DOHH2 (cell line): ENCODE data around the gene ZNF786.

ENCODE experiments used
- H3F3A ChIP-seq: fragments of 200-600 bp; sonication (generic), shearing (Covaris generic); 2 replicates; pipeline ENCODE4 v1.6.0; 2016; ENCODE audit warnings: antibody characterized with exemption, mild to moderate bottlenecking; ENCODE audit not compliant: control insufficient read depth, insufficient read depth
- H3K27ac ChIP-seq: fragments of 200-600 bp; sonication (generic); 2 replicates; pipeline ENCODE4 v1.5.1; 2014; ENCODE audit warnings: low read depth, mild to moderate bottlenecking, low read length, moderate library complexity
- H3K27me3 ChIP-seq: fragments of 200-600 bp; sonication (generic); 2 replicates; pipeline ENCODE4 v1.6.1; 2014; ENCODE audit warnings: mild to moderate bottlenecking, low read length, mixed read lengths; ENCODE audit not compliant: control insufficient read depth
- H3K36me3 ChIP-seq: fragments of 200-600 bp; sonication (generic); 2 replicates; pipeline ENCODE4 v1.6.1; 2014; ENCODE audit warnings: mild to moderate bottlenecking, low read length, moderate library complexity, mixed read lengths; ENCODE audit not compliant: control insufficient read depth
- H3K4me1 ChIP-seq: fragments of 200-600 bp; sonication (generic); 2 replicates; pipeline ENCODE4 v1.6.1; 2014; ENCODE audit warnings: mild to moderate bottlenecking, low read length, mixed read lengths; ENCODE audit not compliant: control insufficient read depth
- H3K4me2 ChIP-seq: fragments of 200-600 bp; sonication (generic); 2 replicates; pipeline ENCODE4 v1.6.0; 2014; ENCODE audit warnings: mild to moderate bottlenecking, low read length, moderate library complexity
- H3K4me3 ChIP-seq: fragments of 200-600 bp; sonication (generic); 2 replicates; pipeline ENCODE4 v1.5.1; 2014; ENCODE audit warnings: mild to moderate bottlenecking, low read length, mixed read lengths
- H3K79me2 ChIP-seq: fragments of 200-600 bp; sonication (generic); 2 replicates; pipeline ENCODE4 v1.6.1; 2014; ENCODE audit warnings: mild to moderate bottlenecking, low read length, mixed read lengths; ENCODE audit not compliant: control insufficient read depth
- H3K9me2 ChIP-seq: fragments of 200-600 bp; sonication (generic); replicated peaks from 2 replicates; pipeline ENCODE4 v1.6.1; 2014; ENCODE audit warnings: mild to moderate bottlenecking, low read length, mixed read lengths; ENCODE audit not compliant: control insufficient read depth
- H3K9me3 ChIP-seq: fragments of 200-600 bp; sonication (generic); 2 replicates; pipeline ENCODE4 v1.6.1; 2014; ENCODE audit warnings: antibody characterized with exemption, low read length, mixed read lengths; ENCODE audit not compliant: control insufficient read depth, insufficient read depth
- H4K20me1 ChIP-seq: fragments of 200-600 bp; sonication (generic); 2 replicates; pipeline ENCODE4 v1.6.0; 2014; ENCODE audit warnings: low read depth, mild to moderate bottlenecking, antibody characterized with exemption, low read length, moderate library complexity; ENCODE audit not compliant: control insufficient read depth, insufficient read depth
- EZH2phosphoT487 ChIP-seq: fragments of 200-600 bp; sonication (generic); IDR thresholded peaks from 2 replicates; pipeline ENCODE4 v1.6.1; 2017; ENCODE audit warnings: borderline replicate concordance, mild to moderate bottlenecking, antibody characterized with exemption, low read length, moderate library complexity, mixed read lengths
- TF ChIP-seq, protein P1 (sequence below): fragments of 200-600 bp; sonication (generic); IDR thresholded peaks from one replicate; pipeline ENCODE4 v1.5.1; 2014; ENCODE audit warnings: antibody characterized with exemption, mild to moderate bottlenecking, low read depth, low read length; ENCODE audit not compliant: poor library complexity, severe bottlenecking

The ZNF786 gene

DNA sequence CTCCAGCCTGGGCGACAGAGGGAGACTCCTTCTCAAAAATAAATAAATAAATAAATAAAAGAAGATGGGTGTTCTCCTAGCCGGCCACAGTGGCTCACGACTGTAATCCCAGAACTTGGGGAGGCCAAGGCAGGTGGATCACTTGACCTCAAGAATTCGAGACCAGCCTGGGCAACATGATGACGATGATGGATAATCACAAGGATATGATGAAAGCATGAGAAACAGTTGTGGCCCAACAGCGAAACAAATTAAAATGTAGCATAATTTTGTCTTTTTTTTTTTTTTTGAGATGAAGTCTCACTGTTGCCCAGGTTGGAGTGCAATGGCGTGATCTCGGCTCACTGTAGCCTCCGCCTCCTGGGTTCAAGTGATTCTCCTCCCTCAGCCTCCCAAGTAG is 12.9 kb downstream of the ZNF786 start:
- Histone ChIP-seq H4K20me1 (no peaks in the 10 kb centered on the region; the same call in 1 of the 2 replicates), H3K36me3 (peaks cover 27% of the 10 kb centered on the region), H3K79me2 (peaks cover 15% of the 10 kb centered on the region), H3K4me1 (0 out of 2 replicates have a peak, but pooled peaks cover 3% of the 10 kb centered on the region), H3K27me3 (no peaks in the 10 kb centered on the region), H3K9me3 (no peaks in the 10 kb centered on the region), H3K9me2 (no peaks in the 10 kb centered on the region), H3K4me3 (no peak overlapping the region), H3K4me2 (no peak overlapping the region), H3F3A (no peaks in the 10 kb centered on the region), H3K27ac (no peak overlapping the region)
- TF ChIP-seq, protein P1, sequence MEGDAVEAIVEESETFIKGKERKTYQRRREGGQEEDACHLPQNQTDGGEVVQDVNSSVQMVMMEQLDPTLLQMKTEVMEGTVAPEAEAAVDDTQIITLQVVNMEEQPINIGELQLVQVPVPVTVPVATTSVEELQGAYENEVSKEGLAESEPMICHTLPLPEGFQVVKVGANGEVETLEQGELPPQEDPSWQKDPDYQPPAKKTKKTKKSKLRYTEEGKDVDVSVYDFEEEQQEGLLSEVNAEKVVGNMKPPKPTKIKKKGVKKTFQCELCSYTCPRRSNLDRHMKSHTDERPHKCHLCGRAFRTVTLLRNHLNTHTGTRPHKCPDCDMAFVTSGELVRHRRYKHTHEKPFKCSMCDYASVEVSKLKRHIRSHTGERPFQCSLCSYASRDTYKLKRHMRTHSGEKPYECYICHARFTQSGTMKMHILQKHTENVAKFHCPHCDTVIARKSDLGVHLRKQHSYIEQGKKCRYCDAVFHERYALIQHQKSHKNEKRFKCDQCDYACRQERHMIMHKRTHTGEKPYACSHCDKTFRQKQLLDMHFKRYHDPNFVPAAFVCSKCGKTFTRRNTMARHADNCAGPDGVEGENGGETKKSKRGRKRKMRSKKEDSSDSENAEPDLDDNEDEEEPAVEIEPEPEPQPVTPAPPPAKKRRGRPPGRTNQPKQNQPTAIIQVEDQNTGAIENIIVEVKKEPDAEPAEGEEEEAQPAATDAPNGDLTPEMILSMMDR: no peak
- no peak for TF ChIP-seq EZH2phosphoT487

DNA sequence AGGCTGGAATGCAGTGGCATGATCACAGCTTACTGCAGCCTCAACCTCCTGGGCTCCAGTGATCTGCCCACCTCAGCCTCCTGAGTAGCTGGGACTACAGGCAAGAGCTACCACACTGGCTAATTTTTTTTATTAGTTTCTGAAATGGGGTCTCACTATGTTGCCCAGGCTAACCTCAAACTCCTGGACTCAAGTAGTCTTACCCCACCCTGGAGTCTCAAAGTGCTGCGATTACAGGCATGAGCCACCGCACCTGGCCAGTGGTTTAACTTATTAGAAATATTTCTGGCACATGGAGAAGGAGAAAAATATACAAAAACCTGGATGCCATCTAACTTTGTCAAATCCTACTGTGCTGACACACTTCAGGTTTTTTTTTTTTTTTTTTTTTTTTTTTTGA is 15.2 kb downstream of the ZNF786 start:
- no peak overlapping the region for H3K4me2 ChIP-seq

DNA sequence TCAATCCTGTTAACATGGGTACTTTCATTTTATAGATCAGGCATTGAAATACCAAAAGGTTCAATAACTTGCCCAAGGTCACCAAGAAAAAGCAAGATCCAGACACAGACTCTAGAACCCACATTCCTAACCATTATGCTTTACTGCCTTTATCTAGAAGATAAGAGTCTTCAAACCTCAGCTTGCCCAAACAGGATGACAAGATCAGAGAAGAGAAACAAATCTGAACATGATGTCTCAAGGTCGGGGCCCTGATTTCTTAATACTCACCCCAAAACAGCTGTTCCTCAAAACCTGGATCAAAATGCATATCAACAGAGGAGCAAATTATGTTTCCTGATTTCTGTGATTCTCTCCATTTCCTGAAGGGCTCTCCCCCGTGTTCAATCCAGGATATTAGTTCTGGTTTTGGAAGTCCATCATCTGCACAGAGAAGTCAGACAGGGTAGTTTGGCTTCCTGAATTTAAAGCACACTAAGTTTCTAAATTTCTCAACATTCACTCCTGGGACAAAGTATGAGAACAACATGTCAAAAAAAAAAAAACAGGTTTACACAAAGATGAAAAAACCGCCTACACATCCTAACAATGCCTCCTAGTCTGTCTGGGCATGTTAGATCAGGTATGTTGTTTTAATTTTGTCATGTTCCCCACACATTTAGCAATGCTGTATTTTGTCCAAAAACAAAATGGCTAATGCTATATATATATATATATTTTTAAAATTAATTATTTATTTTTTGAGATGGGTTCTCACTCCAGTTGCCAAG is 16.2 kb downstream of the ZNF786 start:
- peaks cover 49% of the 10 kb centered on the region for H3K36me3 ChIP-seq
- no peaks in the 10 kb centered on the region for H3K27me3 ChIP-seq
- H3K27ac ChIP-seq: no peak overlapping the region
- H3K4me2 ChIP-seq: no peak overlapping the region
- H3K79me2 ChIP-seq: peaks cover 3% of the 10 kb centered on the region; the same call in 1 of the 2 replicates
- no peaks in the 10 kb centered on the region for H3F3A ChIP-seq
- no peak for TF ChIP-seq EZH2phosphoT487
- TF ChIP-seq, protein P1: no peak
- H3K4me1 ChIP-seq: no peaks in the 10 kb centered on the region; the same call in 1 of the 2 replicates
- H3K4me3 ChIP-seq: no peak overlapping the region
- H3K9me2 ChIP-seq: no peaks in the 10 kb centered on the region
- no peaks in the 10 kb centered on the region; the same call in 1 of the 2 replicates for H4K20me1 ChIP-seq
- no peaks in the 10 kb centered on the region for H3K9me3 ChIP-seq

More for the DNA sequence above, 15.2 kb downstream of the ZNF786 start:
- Histone ChIP-seq H3K36me3 (peaks cover 47% of the 10 kb centered on the region), H3K9me2 (no peaks in the 10 kb centered on the region), H3K9me3 (no peaks in the 10 kb centered on the region), H3K4me1 (no peaks in the 10 kb centered on the region), H3K79me2 (peaks cover 6% of the 10 kb centered on the region), H3K4me3 (no peak overlapping the region), H4K20me1 (no peaks in the 10 kb centered on the region; the same call in 1 of the 2 replicates), H3K27me3 (no peaks in the 10 kb centered on the region), H3K27ac (no peak overlapping the region), H3F3A (no peaks in the 10 kb centered on the region)
- TF ChIP-seq EZH2phosphoT487: no peak
- TF ChIP-seq, protein P1: no peak
